ENCODE results near the gene LYPD6B. TPM values are rescaled to one million over a fixed set of nuclear protein-coding genes. Genes with fewer than 3 reads are reported as not detected.

Gene LYPD6B
- total RNA-seq, 4 donors from 2014 or later: 70.2 to 96.6 (median 74.2) TPM

GRCh38 chr2:149169656-149170055, 131.2 kb downstream of the LYPD6B start:
- WGBS, 2 donors: 37 to 50% methylated on average over 4 of the region's 4 CpGs
- intact Hi-C loops (cut with DNase I; ENCODE audit: low total_unique reads): no loop called here

GRCh38 chr2:149170156-149170555, 131.7 kb downstream of the LYPD6B start:
- intact Hi-C loops (cut with DNase I; ENCODE audit: low total_unique reads): no loop called here
- DNase-seq (ENCODE audit: low spot score in 2 of 2): no peak
- TF ChIP-seq CTCF (IDR thresholded peaks at IDR 0.05): no peak
- TF ChIP-seq POLR2A (IDR thresholded peaks at IDR 0.05): no peak
- H3K4me3 ChIP-seq (ENCODE audit: low read depth, poor library complexity, severe bottlenecking): no peak overlapping the region
- WGBS, 2 donors: 64 to 72% methylated on average over 1 of the region's 1 CpG

More at GRCh38 chr2:149169656-149170055, 131.2 kb downstream of the LYPD6B start:
- peak in 1 of 2 donors; percentile 56 for DNase-seq (ENCODE audit: low spot score in 2 of 2)
- no peak overlapping the region for H3K4me3 ChIP-seq (ENCODE audit: low read depth, poor library complexity, severe bottlenecking)
- TF ChIP-seq CTCF (IDR thresholded peaks at IDR 0.05): no peak
- no peak for TF ChIP-seq POLR2A (IDR thresholded peaks at IDR 0.05)

- intact Hi-C loops (cut with DNase I; ENCODE audit: low total_unique reads): no loop called here
- 71 to 73% methylated on average over 3 of the region's 3 CpGs for WGBS, 2 donors
These were observed 132.4 kb downstream of the LYPD6B start for GRCh38 chr2:149170911-149171310.

GRCh38 chr2:149173220-149173619, 134.7 kb downstream of the LYPD6B start:
- DNase-seq (ENCODE audit: low spot score in 2 of 2): no peak

More at GRCh38 chr2:149170911-149171310, 132.4 kb downstream of the LYPD6B start:
- no peak for TF ChIP-seq POLR2A (IDR thresholded peaks at IDR 0.05)
- no peak for DNase-seq (ENCODE audit: low spot score in 2 of 2)
- no peak overlapping the region for H3K4me3 ChIP-seq (ENCODE audit: low read depth, poor library complexity, severe bottlenecking)

GRCh38 chr2:149175956-149176355, 137.5 kb downstream of the LYPD6B start:
- WGBS, 2 donors: 95 to 97% methylated on average over 2 of the region's 2 CpGs
- TF ChIP-seq POLR2A (IDR thresholded peaks at IDR 0.05) (no peak), CTCF (IDR thresholded peaks at IDR 0.05) (no peak)
- H3K4me3 ChIP-seq (ENCODE audit: low read depth, poor library complexity, severe bottlenecking): no peak overlapping the region
- DNase-seq (ENCODE audit: low spot score in 2 of 2): no peak
- intact Hi-C loops (cut with DNase I; ENCODE audit: low total_unique reads): no loop called here

More at GRCh38 chr2:149173220-149173619, 134.7 kb downstream of the LYPD6B start:
- no peak overlapping the region for H3K4me3 ChIP-seq (ENCODE audit: low read depth, poor library complexity, severe bottlenecking)
- 95% methylated on average over 3 of the region's 3 CpGs for WGBS, 2 donors
- TF ChIP-seq POLR2A (IDR thresholded peaks at IDR 0.05) (no peak), CTCF (IDR thresholded peaks at IDR 0.05) (no peak)
- intact Hi-C loops (cut with DNase I; ENCODE audit: low total_unique reads): no loop called here

GRCh38 chr2:149178612-149179011, 140.1 kb downstream of the LYPD6B start:
- no peak overlapping the region for H3K4me3 ChIP-seq (ENCODE audit: low read depth, poor library complexity, severe bottlenecking)
- no peak for DNase-seq (ENCODE audit: low spot score in 2 of 2)
- intact Hi-C loops (cut with DNase I; ENCODE audit: low total_unique reads): no loop called here
- WGBS, 2 donors: 88 to 92% methylated on average over 5 of the region's 5 CpGs
- no peak for TF ChIP-seq POLR2A (IDR thresholded peaks at IDR 0.05)
- TF ChIP-seq CTCF (IDR thresholded peaks at IDR 0.05): no peak

Measured in lower leg skin (tissue), 4 donors.